ENCODE data around the gene EID1.

GRCh38 chr15:48924528-48925393 lies 46.8 kb downstream of the EID1 start:
- TF ChIP-seq CTCF (IDR thresholded peaks at IDR 0.05; ENCODE audit: extremely low read depth in 1 of 2, insufficient read depth in 1 of 2, low read depth in 1 of 2, low read length in 2 of 2) (no peak), JUN (IDR thresholded peaks at IDR 0.05; ENCODE audit: borderline replicate concordance, insufficient read depth, insufficient read length, low read depth) (no peak)
